Esophagus muscularis mucosa (tissue), 4 donors: ENCODE results near the gene UPF1. TPM values are rescaled to one million over a fixed set of nuclear protein-coding genes. Genes with fewer than 3 reads are reported as not detected.
A peak's percentile ranks its signal among the peaks of the same experiment; 100 is the strongest.

ENCODE experiments used
- DNase-seq: peaks from one replicate; pipeline ENCODE4 v3.0.0-alpha.2; 2017; ENCODE audit errors: extremely low spot score
- H3K27ac ChIP-seq, 4 donors: fragments of 200-600 bp; sonication (generic); replicated peaks in 1 of 4; 1 replicate in 3 of 4; 2 replicates in 1 of 4; pipeline ENCODE4 v1.5.1; 2016 to 2019; ENCODE audit warnings: mild to moderate bottlenecking in 1 of 4
- H3K27me3 ChIP-seq, 4 donors: fragments of 200-600 bp; sonication (generic); one replicate each; pipeline versions ENCODE4 v1.5.1 to v1.6.0; 2016 to 2019
- H3K36me3 ChIP-seq, 4 donors: fragments of 200-600 bp; sonication (generic); one replicate each; pipeline ENCODE4 v1.5.1; 2016 to 2019
- H3K4me1 ChIP-seq, 4 donors: fragments of 200-600 bp; sonication (generic); one replicate each; pipeline ENCODE4 v1.5.1; 2016 to 2019
- H3K4me3 ChIP-seq, 4 donors: fragments of 200-600 bp; sonication (generic); 1 replicate in 2 of 4; 2 replicates in 2 of 4; pipeline ENCODE4 v1.5.1; 2016 to 2019; ENCODE audit warnings: mild to moderate bottlenecking in 4 of 4, moderate library complexity in 1 of 4
- H3K9me3 ChIP-seq, 4 donors: fragments of 200-600 bp; sonication (generic); 1 replicate in 3 of 4; 2 replicates in 1 of 4; pipeline ENCODE4 v1.5.1; 2016 to 2019
- EP300 ChIP-seq: sonication (generic); formaldehyde crosslinking; IDR thresholded peaks from one replicate; pipeline ENCODE4 v1.6.1; 2017; ENCODE audit warnings: antibody characterized with exemption
- POLR2A ChIP-seq: fragments of 450-650 bp; IDR thresholded peaks from one replicate; pipeline ENCODE4 v1.6.1; 2017; ENCODE audit warnings: antibody characterized with exemption, moderate library complexity, mild to moderate bottlenecking, low read depth
- POLR2AphosphoS5 ChIP-seq, 2 donors: sonication (generic); formaldehyde crosslinking; IDR thresholded peaks; one replicate each; pipeline ENCODE4 v1.6.1; 2017; ENCODE audit warnings: antibody characterized with exemption in 2 of 2
- WGBS: methylation state at CpG from one replicate; pipeline ENCODE4 v1.1.5; 2018; 5-methylcytosine and 5-hydroxymethylcytosine counted together
- intact Hi-C: fragments of 100-400 bp; cut with DNase I; formaldehyde crosslinking; loops from one replicate; pipeline ENCODE4 v1.15.1; 2023
- total RNA-seq, 4 donors: library from RNA; depleted of rRNA; stranded (reverse); fragments of >200 nt; gene quantifications; one replicate each; pipeline versions ENCODE4 v1.1.0 to v1.2.1, GENCODE V29; 2016
- TF ChIP-seq, protein P1 (sequence below), 3 experiments: fragments of 200-600 bp in 2 of 3; fragments of 450-650 bp in 1 of 3; sonication (generic) in 2 of 3; IDR thresholded peaks; one replicate each; pipeline ENCODE4 v1.5.1; 2017 to 2019; ENCODE audit warnings: antibody characterized with exemption in 3 of 3, mild to moderate bottlenecking in 2 of 3, moderate library complexity in 1 of 3

Gene UPF1
- total RNA-seq, result 100 to 1,000 TPM in 1 of 4 donors, 10 to 100 TPM in 3; 54.8 to 116 (median 77.4) TPM

DNA sequence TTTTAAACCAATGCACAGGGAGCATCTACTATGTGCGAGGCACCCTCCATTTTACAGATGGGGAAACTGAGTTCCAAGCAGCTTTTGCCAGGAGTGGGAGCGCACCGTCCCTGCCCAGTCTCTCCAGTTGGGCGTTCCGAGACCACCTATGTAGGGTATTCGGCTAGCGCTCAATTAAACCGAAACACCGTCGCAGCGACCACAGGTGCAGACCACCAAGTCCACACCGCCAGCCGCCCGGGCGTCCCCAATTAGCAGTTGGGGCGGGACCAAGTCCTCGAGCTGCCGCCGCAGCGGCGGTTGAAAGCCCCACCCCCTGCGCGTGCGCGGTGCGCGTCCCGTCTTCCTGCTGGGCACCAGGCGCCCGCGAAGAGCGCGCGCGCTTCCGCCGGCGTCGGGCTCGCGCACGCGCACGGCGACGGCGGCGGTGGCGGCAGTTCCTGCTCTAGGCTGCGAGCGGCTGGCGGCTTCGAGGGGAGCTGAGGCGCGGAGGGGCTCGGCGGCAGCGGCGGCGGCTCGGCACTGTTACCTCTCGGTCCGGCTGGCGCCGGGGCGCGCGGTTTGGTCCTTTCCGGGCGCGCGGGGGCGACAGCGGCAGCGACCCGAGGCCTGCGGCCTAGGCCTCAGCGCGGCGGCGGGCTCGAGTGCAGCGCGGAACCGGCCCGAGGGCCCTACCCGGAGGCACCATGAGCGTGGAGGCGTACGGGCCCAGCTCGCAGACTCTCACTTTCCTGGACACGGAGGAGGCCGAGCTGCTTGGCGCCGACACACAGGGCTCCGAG, at the start of gene UPF1:
TSS of gene UPF1 (plus strand) at position 436 of the 782 bp plus-strand sequence. CDS start at position 687, 251 bp downstream.
- no peaks in the 10 kb centered on the region for H3K27me3 ChIP-seq
- TF ChIP-seq POLR2A (peak; percentile 23), POLR2AphosphoS5 (IDR thresholded peaks at IDR 0.05) (peak; percentile 69 to 80), EP300 (no peak)
- TF ChIP-seq, protein P1, sequence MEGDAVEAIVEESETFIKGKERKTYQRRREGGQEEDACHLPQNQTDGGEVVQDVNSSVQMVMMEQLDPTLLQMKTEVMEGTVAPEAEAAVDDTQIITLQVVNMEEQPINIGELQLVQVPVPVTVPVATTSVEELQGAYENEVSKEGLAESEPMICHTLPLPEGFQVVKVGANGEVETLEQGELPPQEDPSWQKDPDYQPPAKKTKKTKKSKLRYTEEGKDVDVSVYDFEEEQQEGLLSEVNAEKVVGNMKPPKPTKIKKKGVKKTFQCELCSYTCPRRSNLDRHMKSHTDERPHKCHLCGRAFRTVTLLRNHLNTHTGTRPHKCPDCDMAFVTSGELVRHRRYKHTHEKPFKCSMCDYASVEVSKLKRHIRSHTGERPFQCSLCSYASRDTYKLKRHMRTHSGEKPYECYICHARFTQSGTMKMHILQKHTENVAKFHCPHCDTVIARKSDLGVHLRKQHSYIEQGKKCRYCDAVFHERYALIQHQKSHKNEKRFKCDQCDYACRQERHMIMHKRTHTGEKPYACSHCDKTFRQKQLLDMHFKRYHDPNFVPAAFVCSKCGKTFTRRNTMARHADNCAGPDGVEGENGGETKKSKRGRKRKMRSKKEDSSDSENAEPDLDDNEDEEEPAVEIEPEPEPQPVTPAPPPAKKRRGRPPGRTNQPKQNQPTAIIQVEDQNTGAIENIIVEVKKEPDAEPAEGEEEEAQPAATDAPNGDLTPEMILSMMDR (IDR thresholded peaks at IDR 0.05), result peak in 2 of 3 experiments; percentile 25 to 32
- peak; percentile 96 for DNase-seq
- H3K9me3 ChIP-seq, result peaks cover 0 to 10% (median 7%) of the 10 kb centered on the region in 4 donors
- H3K4me1 ChIP-seq, result peaks cover 40 to 51% (median 44%) of the 10 kb centered on the region in 4 donors
- 0% methylated on average over 24 of the region's 96 CpGs for WGBS
- peak within 1 kb of the TSS; percentile 85 to 91 (median 90) for H3K27ac ChIP-seq
- peak within 1 kb of the TSS; percentile 69 to 99 (median 86) for H3K4me3 ChIP-seq
- intact Hi-C loops, result loop anchor here (5.0 kb wide), 1 partner anchor 244 kb away; the partner anchor contains the start of gene REX1BD
- H3K36me3 ChIP-seq, result peaks cover 0 to 16% (median 0%) of the 10 kb centered on the region in 4 donors

DNA sequence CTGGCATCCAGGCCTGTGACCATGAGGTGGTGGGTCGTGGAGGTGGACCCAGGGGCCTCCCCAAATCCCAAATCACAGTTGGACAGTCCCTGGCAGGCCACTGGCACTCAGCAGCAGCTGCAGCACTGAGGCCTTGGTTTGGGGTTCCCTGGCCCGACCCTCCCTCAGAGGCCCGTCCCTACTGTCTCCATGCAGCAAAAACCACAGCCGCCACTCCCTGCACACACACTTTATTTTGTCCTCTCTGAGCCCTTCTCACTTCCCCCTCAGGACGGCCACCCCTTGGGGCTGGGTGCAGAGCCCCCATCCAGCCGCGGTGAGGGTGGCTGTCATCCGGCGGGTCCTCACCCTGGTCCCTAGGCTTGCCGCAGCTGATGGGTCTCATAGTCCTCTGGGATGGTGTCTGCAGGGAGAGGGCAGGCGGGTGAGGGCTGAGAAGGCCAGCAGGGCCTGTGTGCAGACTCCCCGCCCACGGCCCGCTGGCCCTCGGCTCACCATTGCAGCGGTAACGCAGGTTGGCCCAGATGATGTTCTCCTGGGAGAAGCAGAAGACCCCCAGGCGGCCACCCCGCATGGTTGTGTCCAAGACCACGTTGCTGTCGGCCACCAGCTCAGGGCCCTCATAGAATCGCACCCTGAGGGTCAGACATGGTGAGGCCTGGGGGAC, 49.1 kb upstream of the UPF1 start:
- intact Hi-C loops, result no loop called here
- TF ChIP-seq, protein P1 (IDR thresholded peaks at IDR 0.05), result no peak
- TF ChIP-seq POLR2A (no peak), EP300 (no peak), POLR2AphosphoS5 (IDR thresholded peaks at IDR 0.05) (no peak)
- Histone ChIP-seq H3K4me3 (no peak overlapping the region), H3K4me1 (peaks cover 16 to 26% (median 23%) of the 10 kb centered on the region in 4 donors), H3K27ac (no peak overlapping the region), H3K9me3 (no peaks in the 10 kb centered on the region), H3K36me3 (peaks cover 0 to under 1% (median 0%) of the 10 kb centered on the region in 4 donors), H3K27me3 (peaks cover 0 to 34% (median 22%) of the 10 kb centered on the region in 4 donors)
- no peak for DNase-seq
- 91% methylated on average over 18 of the region's 22 CpGs for WGBS

DNA sequence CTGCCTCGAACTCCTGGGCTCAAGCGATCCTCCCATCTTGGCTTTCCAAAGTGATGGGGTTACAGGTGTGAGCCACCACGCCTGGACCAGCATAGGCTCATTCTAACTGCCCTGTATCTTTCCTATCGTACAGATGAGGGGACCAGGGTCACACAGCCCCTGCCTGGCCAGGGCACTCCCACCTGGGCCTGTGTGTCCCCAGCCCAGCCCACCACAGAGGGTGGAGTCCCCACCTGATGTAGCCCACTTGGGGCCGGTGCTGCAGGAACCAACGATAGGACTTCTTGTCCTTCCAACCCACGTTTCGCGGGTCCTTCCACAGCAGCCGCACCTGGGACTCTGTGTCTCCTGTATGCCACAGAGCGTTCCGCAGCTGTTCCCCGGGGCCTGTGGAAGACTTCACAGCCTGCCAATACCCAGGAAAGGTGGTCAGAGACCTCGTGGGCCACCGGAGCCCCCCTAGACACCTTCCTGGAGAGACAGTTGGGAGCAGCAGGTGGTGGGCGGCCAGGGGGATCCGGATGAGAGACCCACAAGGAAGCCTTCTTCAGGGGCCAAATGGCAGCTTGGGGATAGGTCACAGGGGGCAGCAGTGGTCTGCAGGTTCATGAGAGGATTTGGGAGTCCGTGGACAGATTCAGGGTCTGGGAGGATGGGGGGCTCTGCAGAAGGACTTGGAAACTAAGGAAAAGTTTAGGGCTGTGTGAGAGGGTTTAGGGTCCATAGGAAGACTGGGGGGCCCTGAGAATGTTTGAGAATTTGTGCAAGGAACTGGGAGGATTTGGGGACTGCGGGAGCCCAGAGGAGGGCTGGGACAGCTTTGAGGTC, 47.6 kb upstream of the UPF1 start:
- Histone ChIP-seq H3K4me1 (peaks cover 26 to 37% (median 35%) of the 10 kb centered on the region in 4 donors), H3K9me3 (no peaks in the 10 kb centered on the region), H3K27me3 (peaks cover 3 to 49% (median 36%) of the 10 kb centered on the region in 4 donors), H3K36me3 (no peaks in the 10 kb centered on the region), H3K27ac (no peak overlapping the region), H3K4me3 (no peak overlapping the region)
- intact Hi-C loops, result no loop called here
- WGBS, result 93% methylated on average over 15 of the region's 19 CpGs
- no peak for DNase-seq
- no peak for TF ChIP-seq POLR2A
- TF ChIP-seq POLR2AphosphoS5 (IDR thresholded peaks at IDR 0.05), result no peak
- TF ChIP-seq, protein P1 (IDR thresholded peaks at IDR 0.05), result no peak
- no peak for TF ChIP-seq EP300

- DNase-seq, result no peak
- intact Hi-C loops, result no loop called here
- Histone ChIP-seq H3K4me1 (peaks cover 31 to 43% (median 40%) of the 10 kb centered on the region in 4 donors), H3K4me3 (no peak overlapping the region), H3K36me3 (no peaks in the 10 kb centered on the region), H3K27me3 (peaks cover 8 to 55% (median 42%) of the 10 kb centered on the region in 4 donors), H3K27ac (no peak overlapping the region), H3K9me3 (no peaks in the 10 kb centered on the region)
- no peak for TF ChIP-seq EP300
- TF ChIP-seq, protein P1 (IDR thresholded peaks at IDR 0.05), result no peak
- no peak for TF ChIP-seq POLR2A
- WGBS, result 65% methylated on average over 16 of the region's 16 CpGs
These were observed 47.0 kb upstream of the UPF1 start for GRCh38 chr19:18784786-18785120.
